ENCODE data around the gene RNPEP. TPM values are rescaled to one million over a fixed set of nuclear protein-coding genes. Genes with fewer than 3 reads are reported as not detected.

The RNPEP gene
- total and polyA plus RNA-seq, 2 of the 13 experiments (the other 11 are each of a cell fraction or from before 2014, with no cell fraction given), result 20.6 to 38.4 TPM

DNA sequence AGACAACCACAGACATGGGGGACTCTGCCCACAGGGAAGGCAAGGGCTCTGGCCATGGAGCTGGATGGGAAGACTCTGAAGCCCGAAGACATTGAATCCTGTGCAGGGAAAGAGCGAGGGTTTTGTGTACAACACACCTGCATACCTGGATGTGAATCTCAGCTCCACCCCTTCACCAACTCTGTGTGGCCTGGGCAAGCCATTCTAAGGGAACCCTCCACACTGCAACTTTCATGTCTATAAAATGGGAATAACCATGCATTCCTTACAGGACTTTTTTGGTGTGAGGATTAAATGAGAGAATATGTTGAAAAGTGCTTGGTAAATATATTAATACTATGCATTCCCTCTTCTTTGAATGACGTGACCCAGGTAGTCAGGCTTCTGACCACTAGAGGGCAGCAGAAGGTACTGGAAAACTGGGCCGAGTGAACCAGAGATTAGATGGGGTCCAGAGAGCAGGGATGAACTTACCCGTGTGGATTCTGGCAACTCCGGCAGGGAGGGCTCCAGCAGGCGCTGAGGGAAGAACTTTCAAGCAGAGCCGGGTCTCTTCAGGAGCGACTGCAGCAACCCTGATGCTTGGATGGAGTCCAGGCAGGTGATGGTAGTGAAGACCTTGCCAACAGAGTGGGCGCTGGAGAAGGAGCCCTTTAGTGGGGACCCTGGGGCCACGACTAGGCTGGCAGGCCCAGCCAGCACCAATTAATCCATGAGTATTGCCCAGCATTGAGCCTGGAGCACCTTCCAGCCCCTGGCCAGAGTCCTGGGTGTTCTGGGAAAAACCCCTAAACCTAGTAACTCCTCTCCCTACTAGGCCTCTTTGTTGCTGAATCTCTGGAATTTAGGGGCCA, 27.1 kb downstream of the RNPEP start (continued):
- TF ChIP-seq, protein P1, sequence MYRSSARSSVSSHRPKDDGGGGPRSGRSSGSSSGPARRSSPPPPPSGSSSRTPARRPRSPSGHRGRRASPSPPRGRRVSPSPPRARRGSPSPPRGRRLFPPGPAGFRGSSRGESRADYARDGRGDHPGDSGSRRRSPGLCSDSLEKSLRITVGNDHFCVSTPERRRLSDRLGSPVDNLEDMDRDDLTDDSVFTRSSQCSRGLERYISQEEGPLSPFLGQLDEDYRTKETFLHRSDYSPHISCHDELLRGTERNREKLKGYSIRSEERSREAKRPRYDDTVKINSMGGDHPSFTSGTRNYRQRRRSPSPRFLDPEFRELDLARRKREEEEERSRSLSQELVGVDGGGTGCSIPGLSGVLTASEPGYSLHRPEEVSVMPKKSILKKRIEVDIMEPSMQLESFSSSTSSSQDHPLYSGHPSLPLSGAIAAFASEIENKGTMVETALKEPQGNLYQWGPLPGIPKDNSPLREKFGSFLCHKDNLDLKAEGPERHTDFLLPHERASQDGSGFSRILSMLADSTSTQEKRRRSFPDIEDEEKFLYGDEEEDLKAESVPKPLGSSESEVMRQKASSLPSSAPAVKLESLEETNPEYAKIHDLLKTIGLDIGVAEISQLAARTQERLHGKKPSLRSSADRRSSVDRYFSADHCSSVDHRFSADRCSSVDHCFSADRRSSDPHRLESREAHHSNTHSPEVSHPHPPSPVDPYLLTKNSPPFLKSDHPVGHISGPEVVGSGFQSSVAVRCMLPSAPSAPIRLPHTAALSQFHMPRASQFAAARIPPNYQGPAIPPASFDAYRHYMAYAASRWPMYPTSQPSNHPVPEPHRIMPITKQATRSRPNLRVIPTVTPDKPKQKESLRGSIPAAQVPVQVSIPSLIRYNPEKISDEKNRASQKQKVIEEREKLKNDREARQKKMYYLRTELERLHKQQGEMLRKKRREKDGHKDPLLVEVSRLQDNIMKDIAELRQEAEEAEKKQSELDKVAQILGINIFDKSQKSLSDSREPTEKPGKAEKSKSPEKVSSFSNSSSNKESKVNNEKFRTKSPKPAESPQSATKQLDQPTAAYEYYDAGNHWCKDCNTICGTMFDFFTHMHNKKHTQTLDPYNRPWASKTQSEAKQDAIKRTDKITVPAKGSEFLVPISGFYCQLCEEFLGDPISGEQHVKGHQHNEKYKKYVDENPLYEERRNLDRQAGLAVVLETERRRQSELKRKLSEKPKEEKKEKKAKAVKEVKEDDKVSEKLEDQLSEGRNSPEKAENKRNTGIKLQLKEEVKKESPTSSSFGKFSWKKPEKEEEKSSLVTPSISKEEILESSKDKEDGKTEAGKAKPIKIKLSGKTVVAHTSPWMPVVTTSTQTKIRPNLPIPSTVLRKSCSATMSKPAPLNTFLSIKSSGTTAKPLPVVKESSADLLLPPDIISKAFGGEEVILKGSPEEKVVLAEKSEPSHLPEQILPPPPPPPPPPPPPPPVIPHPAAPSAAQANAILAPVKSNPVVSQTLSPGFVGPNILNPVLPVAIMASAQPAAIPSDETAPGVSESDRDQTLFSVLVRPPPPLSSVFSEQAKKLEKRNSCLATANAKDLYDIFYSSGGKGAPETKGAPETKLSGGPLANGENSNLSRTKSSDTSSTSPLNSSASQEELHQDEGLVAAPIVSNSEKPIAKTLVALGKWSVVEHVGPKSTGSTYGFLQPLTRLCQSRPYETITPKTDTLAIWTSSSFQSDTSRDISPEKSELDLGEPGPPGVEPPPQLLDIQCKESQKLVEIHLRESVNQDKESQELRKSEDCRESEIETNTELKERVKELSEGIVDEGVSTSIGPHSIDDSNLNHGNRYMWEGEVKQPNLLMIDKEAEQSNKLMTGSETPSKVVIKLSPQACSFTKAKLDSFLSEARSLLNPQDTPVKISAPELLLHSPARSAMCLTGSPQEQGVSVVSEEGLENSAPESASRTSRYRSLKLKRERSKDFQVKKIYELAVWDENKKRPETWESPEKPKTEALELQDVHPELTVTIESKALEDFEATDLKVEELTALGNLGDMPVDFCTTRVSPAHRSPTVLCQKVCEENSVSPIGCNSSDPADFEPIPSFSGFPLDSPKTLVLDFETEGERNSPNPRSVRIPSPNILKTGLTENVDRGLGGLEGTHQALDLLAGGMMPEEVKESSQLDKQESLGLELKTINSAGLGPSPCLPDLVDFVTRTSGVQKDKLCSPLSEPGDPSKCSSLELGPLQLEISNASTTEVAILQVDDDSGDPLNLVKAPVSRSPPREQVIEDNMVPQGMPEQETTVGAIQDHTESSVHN (CRISPR knock-in tag; IDR thresholded peaks at IDR 0.05), result no peak
- TF ChIP-seq, protein P2, sequence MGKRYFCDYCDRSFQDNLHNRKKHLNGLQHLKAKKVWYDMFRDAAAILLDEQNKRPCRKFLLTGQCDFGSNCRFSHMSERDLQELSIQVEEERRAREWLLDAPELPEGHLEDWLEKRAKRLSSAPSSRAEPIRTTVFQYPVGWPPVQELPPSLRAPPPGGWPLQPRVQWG (CRISPR knock-in tag; IDR thresholded peaks at IDR 0.05; ENCODE audit: borderline replicate concordance, low read depth), result no peak
- TF ChIP-seq, protein P3, sequence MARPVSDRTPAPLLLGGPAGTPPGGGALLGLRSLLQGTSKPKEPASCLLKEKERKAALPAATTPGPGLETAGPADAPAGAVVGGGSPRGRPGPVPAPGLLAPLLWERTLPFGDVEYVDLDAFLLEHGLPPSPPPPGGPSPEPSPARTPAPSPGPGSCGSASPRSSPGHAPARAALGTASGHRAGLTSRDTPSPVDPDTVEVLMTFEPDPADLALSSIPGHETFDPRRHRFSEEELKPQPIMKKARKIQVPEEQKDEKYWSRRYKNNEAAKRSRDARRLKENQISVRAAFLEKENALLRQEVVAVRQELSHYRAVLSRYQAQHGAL (CRISPR knock-in tag; IDR thresholded peaks at IDR 0.05; ENCODE audit: not compliant biosample characterization), result no peak
- TF ChIP-seq ATF1 (CRISPR knock-in tag; IDR thresholded peaks at IDR 0.05) (no peak), MYC (CRISPR knock-in tag; IDR thresholded peaks at IDR 0.05; ENCODE audit: borderline replicate concordance) (no peak), RARG (CRISPR knock-in tag; IDR thresholded peaks at IDR 0.05; ENCODE audit: low read depth) (no peak), KAT8 (CRISPR knock-in tag; IDR thresholded peaks at IDR 0.05) (0 out of 2 replicates have a peak, but pooled peaks have one; percentile 15), PITX1 (CRISPR knock-in tag; IDR thresholded peaks at IDR 0.05) (peak; percentile 48; the same call in 1 of the 2 replicates), WIZ (CRISPR knock-in tag; IDR thresholded peaks at IDR 0.05) (no peak), SUZ12 (IDR thresholded peaks at IDR 0.05; ENCODE audit: low read depth, low read length) (no peak), ZNF577 (CRISPR knock-in tag; IDR thresholded peaks at IDR 0.05; ENCODE audit: borderline replicate concordance, low read depth) (no peak), ZMYM2 (CRISPR knock-in tag; IDR thresholded peaks at IDR 0.05) (no peak), AGO2 (optimal IDR thresholded peaks at IDR 0.05; ENCODE audit: low read depth, low read length) (no peak), GABPA (IDR thresholded peaks at IDR 0.05; ENCODE audit: low read depth, low read length) (no peak), GABPA (CRISPR knock-in tag; IDR thresholded peaks at IDR 0.05; ENCODE audit: low read depth) (no peak), TGIF2 (CRISPR knock-in tag; IDR thresholded peaks at IDR 0.05) (no peak)
- TF ChIP-seq, protein P4, sequence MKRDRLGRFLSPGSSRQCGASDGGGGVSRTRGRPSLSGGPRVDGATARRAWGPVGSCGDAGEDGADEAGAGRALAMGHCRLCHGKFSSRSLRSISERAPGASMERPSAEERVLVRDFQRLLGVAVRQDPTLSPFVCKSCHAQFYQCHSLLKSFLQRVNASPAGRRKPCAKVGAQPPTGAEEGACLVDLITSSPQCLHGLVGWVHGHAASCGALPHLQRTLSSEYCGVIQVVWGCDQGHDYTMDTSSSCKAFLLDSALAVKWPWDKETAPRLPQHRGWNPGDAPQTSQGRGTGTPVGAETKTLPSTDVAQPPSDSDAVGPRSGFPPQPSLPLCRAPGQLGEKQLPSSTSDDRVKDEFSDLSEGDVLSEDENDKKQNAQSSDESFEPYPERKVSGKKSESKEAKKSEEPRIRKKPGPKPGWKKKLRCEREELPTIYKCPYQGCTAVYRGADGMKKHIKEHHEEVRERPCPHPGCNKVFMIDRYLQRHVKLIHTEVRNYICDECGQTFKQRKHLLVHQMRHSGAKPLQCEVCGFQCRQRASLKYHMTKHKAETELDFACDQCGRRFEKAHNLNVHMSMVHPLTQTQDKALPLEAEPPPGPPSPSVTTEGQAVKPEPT (CRISPR knock-in tag; IDR thresholded peaks at IDR 0.05; ENCODE audit: low read depth), result no peak
- TF ChIP-seq, protein P5, sequence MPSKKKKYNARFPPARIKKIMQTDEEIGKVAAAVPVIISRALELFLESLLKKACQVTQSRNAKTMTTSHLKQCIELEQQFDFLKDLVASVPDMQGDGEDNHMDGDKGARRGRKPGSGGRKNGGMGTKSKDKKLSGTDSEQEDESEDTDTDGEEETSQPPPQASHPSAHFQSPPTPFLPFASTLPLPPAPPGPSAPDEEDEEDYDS (CRISPR knock-in tag; IDR thresholded peaks at IDR 0.05), result no peak

Data from HepG2 (cell line).